Nephron progenitor cell (in vitro differentiated cells): Measurements from ENCODE around the gene TMC1.

Experiments
- DNase-seq: peaks from one replicate; pipeline ENCODE4 v3.0.0; 2021
- H3K27ac Mint-ChIP-seq: 2 replicates; pipeline ENCODE4 v1.8.0; 2021; ENCODE audit warnings: mild to moderate bottlenecking, moderate library complexity, mixed read lengths
- H3K27me3 Mint-ChIP-seq: 2 replicates; pipeline ENCODE4 v1.8.0; 2021; ENCODE audit warnings: mild to moderate bottlenecking, low read depth, mixed read lengths; ENCODE audit not compliant: poor library complexity
- H3K36me3 Mint-ChIP-seq: 2 replicates; pipeline ENCODE4 v1.8.0; 2021; ENCODE audit warnings: low read depth, mixed read lengths
- H3K4me1 Mint-ChIP-seq: 2 replicates; pipeline ENCODE4 v1.8.0; 2021; ENCODE audit warnings: mixed read lengths
- H3K4me3 Mint-ChIP-seq: 2 replicates; pipeline ENCODE4 v1.8.0; 2021; ENCODE audit warnings: mild to moderate bottlenecking, moderate library complexity, mixed read lengths
- H3K9me3 Mint-ChIP-seq: 2 replicates; pipeline ENCODE4 v1.8.0; 2021; ENCODE audit warnings: mild to moderate bottlenecking, moderate library complexity, mixed read lengths
- TF ChIP-seq, protein P1 (sequence below): fragments of 200-600 bp; sonication (generic); IDR thresholded peaks from 2 replicates; pipeline ENCODE4 v1.5.0; 2021; ENCODE audit warnings: antibody characterized with exemption

TMC1 gene

DNA sequence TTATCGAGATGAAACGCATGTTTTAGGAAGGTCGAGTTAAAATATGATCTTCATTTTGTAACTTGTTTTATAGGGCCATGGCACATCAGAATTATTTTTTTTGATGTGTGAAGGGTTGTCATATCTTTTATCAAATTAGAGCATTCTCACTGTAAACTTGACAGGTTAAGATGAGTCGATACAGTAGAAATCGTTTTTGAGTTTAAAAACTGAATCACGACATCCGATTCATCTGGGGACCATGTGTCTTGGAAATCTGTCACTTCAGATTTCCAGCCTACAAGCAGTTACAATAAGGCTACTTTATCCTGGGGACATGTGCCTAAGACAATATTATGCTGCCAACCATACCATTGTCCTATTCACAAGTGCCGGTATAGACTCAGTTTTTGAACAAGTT, 295.3 kb downstream of the TMC1 start:
- TF ChIP-seq, protein P1, sequence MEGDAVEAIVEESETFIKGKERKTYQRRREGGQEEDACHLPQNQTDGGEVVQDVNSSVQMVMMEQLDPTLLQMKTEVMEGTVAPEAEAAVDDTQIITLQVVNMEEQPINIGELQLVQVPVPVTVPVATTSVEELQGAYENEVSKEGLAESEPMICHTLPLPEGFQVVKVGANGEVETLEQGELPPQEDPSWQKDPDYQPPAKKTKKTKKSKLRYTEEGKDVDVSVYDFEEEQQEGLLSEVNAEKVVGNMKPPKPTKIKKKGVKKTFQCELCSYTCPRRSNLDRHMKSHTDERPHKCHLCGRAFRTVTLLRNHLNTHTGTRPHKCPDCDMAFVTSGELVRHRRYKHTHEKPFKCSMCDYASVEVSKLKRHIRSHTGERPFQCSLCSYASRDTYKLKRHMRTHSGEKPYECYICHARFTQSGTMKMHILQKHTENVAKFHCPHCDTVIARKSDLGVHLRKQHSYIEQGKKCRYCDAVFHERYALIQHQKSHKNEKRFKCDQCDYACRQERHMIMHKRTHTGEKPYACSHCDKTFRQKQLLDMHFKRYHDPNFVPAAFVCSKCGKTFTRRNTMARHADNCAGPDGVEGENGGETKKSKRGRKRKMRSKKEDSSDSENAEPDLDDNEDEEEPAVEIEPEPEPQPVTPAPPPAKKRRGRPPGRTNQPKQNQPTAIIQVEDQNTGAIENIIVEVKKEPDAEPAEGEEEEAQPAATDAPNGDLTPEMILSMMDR = no peak
- DNase-seq = no peak
- Mint-ChIP-seq H3K4me3 (no peak overlapping the region), H3K27me3 (no peaks in the 10 kb centered on the region), H3K27ac (no peak overlapping the region), H3K9me3 (no peaks in the 10 kb centered on the region), H3K4me1 (no peaks in the 10 kb centered on the region), H3K36me3 (no peaks in the 10 kb centered on the region)

DNA sequence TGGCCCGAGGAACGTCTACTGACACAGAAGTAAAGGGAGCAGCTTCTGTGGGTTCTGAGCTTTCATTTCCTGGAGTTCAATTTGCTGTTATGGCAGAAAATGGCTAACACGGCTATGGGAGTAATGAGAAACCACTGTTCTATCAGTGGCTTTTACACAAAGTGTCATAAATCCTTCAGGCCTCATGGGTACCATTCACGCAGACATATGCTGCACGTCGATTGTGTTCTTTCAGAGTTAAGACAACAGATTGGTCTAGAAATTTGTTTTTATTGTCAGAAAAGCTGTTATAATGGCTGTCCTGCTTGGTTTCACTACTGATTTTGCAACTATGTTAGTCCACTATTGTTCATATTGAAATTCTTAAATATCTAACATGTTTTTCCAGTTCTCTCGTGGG, 296.0 kb downstream of the TMC1 start:
- Mint-ChIP-seq H3K27me3 (no peaks in the 10 kb centered on the region), H3K4me3 (no peak overlapping the region), H3K36me3 (no peaks in the 10 kb centered on the region), H3K4me1 (no peaks in the 10 kb centered on the region), H3K27ac (no peak overlapping the region), H3K9me3 (no peaks in the 10 kb centered on the region)
- no peak for DNase-seq
- TF ChIP-seq, protein P1 = no peak

DNA sequence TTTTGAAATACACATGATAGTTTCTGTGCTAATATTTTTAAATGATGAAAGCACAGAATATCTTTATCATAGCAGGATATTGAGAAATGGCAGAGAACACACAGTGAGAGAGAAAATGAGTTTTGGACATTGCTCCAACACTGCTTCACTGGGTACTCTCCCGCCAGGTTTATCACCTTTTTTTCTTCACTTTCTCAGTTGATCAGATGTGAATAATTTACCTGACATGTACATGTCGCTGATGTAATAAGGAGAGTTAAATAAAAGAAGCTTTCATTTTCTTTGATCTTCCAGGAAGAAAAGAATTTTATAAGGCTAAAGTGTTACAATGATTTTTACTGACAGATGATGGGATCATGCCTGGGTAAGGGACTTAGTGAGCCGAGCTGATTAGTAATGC, 297.0 kb downstream of the TMC1 start:
- no peaks in the 10 kb centered on the region for H3K9me3 Mint-ChIP-seq
- no peak overlapping the region for H3K4me3 Mint-ChIP-seq
- H3K27me3 Mint-ChIP-seq = no peaks in the 10 kb centered on the region
- no peak for DNase-seq
- H3K4me1 Mint-ChIP-seq = no peaks in the 10 kb centered on the region
- no peak overlapping the region for H3K27ac Mint-ChIP-seq
- TF ChIP-seq, protein P1 = no peak
- no peaks in the 10 kb centered on the region for H3K36me3 Mint-ChIP-seq

DNA sequence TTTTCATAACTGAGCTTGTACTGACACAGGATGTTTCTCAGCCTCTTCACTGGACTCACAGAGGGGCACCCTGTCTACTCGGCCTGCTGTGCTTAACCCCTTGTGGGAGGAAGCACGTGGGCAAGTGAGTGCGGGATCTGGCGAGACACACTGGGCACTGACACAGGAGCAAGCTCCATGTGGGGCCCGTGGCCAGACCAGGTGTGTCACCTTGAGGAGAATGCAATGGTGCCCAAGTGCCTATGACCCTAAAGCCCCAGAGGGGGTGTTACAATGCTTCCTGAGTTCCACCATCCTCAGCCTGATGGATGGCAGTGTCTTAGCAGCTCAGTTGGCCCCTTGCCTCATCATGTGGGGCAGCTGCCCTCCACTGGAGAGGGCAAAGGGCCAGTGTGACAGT, 302.6 kb downstream of the TMC1 start:
- TF ChIP-seq, protein P1 = no peak
- Mint-ChIP-seq H3K36me3 (no peaks in the 10 kb centered on the region), H3K27me3 (peaks cover 2% of the 10 kb centered on the region), H3K4me1 (no peaks in the 10 kb centered on the region), H3K4me3 (no peak overlapping the region), H3K9me3 (no peaks in the 10 kb centered on the region), H3K27ac (no peak overlapping the region)
- no peak for DNase-seq

DNA sequence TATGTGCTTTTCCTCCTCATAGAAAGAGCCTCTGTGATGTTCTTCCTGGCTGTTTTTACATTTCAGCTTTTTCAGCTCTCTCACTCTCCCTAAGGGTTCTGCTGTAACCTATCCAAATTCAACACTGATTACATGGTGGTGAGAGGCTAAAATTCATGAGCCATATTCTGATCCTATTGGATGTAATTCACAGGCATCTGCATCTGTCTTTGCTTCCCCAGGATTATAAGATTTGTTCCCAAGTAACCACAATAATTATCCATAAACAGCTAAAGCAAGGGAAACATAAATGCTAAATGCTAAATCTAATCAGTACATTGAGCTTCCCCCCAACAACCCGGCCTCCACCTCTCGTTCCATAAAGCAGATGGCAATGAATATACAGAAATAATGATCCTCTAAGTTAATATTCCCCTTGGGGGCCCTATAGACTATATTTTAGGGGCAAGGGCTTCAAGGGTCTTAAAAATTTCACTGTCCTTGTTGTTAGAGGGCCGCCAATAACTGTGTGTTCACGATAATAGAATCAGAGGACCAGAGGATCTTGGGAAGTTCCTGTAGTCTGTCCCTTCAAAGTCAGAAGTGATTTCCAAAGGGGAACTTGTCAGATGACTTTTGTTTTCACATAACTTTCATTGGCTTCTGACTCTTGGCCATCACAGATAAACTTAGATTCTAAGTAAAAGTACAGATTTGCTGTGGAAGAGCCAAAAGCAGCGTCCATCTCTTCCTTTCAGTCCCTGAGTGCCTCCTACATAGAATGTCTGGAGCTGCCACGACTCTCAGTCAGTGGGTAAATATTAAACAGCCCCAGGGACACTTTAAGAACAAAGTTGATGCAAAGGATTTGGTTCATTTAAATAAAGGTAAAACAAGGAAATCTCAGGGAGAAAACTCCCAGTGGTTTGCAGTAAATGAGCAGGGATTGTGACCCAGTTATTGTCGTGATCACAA, 305.9 kb downstream of the TMC1 start:
- Mint-ChIP-seq H3K4me1 (no peaks in the 10 kb centered on the region), H3K9me3 (no peaks in the 10 kb centered on the region), H3K36me3 (no peaks in the 10 kb centered on the region), H3K4me3 (no peak overlapping the region), H3K27me3 (peaks cover 2% of the 10 kb centered on the region), H3K27ac (no peak overlapping the region)
- TF ChIP-seq, protein P1 = no peak
- DNase-seq = no peak
